ENCODE results near the gene ARHGAP18. TPM values are rescaled to one million over a fixed set of nuclear protein-coding genes. Genes with fewer than 3 reads are reported as not detected.

ARHGAP18 gene
- total RNA-seq, 4 donors from 2014 or later = 5.2 to 15.9 (median 7.4) TPM

DNA sequence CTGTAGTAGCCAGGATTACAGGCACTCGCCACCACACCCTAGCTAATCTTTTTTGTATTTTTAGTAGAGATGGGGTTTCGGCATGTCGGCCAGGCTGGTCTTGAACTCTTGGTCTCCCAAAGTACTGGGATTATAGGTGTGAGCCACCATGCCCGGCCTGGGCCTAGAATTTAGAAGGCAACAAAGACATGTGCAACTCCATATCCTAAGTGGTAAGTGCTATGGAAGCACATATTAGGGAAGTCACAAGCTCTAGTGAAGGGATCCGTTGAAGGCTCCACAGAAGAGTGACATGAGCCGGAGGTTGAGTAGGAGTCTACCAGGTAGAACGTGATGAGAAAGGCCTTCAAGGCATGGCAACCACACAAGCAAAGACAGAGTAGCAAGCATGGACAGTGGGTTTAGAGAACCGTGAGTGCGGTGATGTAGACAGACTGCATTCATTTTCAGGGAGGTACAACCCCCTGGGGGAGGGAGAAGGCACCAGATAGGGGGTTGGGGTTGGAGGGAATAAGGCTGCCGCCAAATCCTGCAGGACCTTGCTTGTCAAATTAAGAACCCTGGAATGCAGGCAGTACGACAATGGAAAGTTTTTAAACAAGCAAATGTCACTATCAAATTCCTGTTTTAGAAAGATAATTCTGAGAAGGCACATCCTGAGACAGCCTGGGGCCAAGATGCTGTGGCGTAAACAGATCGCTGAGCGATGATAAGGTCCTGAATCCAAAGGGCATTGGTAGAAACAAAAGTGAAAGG is 50.2 kb downstream of the ARHGAP18 start:
- TF ChIP-seq CTCF (IDR thresholded peaks at IDR 0.05) = no peak
- TF ChIP-seq POLR2A (IDR thresholded peaks at IDR 0.05; ENCODE audit: low read depth) = no peak
- TF ChIP-seq POLR2AphosphoS5 (IDR thresholded peaks at IDR 0.05) = no peak
- no peak for TF ChIP-seq EP300 (IDR thresholded peaks at IDR 0.05)
- intact Hi-C loops (cut with DNase I) = no loop called here
- Histone ChIP-seq H3K27ac (replicated peaks in 1 of 4) (peak overlapping the region in 3 of 4 donors; percentile 11 to 50 (median 46)), H3K9me3 (no peaks in the 10 kb centered on the region), H3K4me1 (peaks cover 0 to 12% (median 4%) of the 10 kb centered on the region in 4 donors), H3K4me3 (peak overlapping the region in 2 of 4 donors; percentile 13 to 24), H3K27me3 (no peaks in the 10 kb centered on the region), H3K36me3 (no peaks in the 10 kb centered on the region)
- no peak for DNase-seq (ENCODE audit: extremely low spot score)
- WGBS = 90% methylated on average over 14 of the region's 14 CpGs

DNA sequence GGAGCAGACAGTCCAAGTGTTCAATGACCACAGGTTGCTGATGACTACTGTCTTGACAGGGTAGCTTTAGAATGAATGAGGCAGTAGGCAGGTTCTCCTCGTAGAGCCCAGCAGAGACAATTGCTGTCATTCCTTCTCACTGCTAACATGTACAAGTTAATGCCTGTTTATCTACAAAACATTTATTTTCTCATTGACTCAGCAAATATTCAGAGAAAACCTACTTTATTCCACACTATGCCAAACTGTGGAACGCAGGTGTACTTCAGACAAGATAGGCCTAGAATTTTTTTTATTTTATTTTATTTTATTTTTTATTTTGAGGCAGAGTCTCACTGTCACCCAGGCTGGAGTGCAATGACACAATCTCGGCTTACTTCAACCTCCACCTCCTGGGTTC is 50.8 kb downstream of the ARHGAP18 start:
- Histone ChIP-seq H3K4me3 (no peak overlapping the region), H3K27me3 (no peaks in the 10 kb centered on the region), H3K27ac (replicated peaks in 1 of 4) (no peak overlapping the region), H3K36me3 (no peaks in the 10 kb centered on the region), H3K4me1 (peaks cover 0 to 12% (median 4%) of the 10 kb centered on the region in 4 donors), H3K9me3 (no peaks in the 10 kb centered on the region)
- 95% methylated on average over 3 of the region's 3 CpGs for WGBS
- DNase-seq (ENCODE audit: extremely low spot score) = no peak
- intact Hi-C loops (cut with DNase I) = no loop called here
- TF ChIP-seq EP300 (IDR thresholded peaks at IDR 0.05) = no peak
- no peak for TF ChIP-seq POLR2AphosphoS5 (IDR thresholded peaks at IDR 0.05)
- TF ChIP-seq POLR2A (IDR thresholded peaks at IDR 0.05; ENCODE audit: low read depth) = no peak
- TF ChIP-seq CTCF (IDR thresholded peaks at IDR 0.05) = no peak

DNA sequence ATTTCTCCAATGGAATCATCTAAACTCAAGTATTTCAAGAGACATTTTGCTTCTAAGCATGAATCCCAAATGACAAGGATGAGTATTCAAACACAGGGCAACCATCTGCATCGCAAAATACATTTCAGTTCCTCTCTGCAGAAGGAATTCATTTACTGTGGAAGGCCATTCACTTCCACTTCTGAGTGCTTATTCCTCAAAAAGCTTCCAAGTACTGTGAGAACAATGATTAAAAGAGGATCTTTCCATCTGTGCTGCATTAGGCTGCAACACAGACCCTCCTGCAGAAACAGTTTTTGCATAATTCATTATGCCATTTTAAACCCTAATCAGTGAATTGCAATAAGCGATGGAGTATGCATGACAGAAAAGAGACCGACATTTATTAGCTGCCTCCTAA is 52.5 kb downstream of the ARHGAP18 start:
- no peak for DNase-seq (ENCODE audit: extremely low spot score)
- Histone ChIP-seq H3K27ac (replicated peaks in 1 of 4) (no peak overlapping the region), H3K36me3 (no peaks in the 10 kb centered on the region), H3K4me3 (no peak overlapping the region), H3K4me1 (peaks cover 0 to 9% (median 4%) of the 10 kb centered on the region in 4 donors), H3K27me3 (no peaks in the 10 kb centered on the region), H3K9me3 (no peaks in the 10 kb centered on the region)
- TF ChIP-seq POLR2AphosphoS5 (IDR thresholded peaks at IDR 0.05) = no peak
- 95% methylated on average over 3 of the region's 3 CpGs for WGBS
- intact Hi-C loops (cut with DNase I) = no loop called here

DNA sequence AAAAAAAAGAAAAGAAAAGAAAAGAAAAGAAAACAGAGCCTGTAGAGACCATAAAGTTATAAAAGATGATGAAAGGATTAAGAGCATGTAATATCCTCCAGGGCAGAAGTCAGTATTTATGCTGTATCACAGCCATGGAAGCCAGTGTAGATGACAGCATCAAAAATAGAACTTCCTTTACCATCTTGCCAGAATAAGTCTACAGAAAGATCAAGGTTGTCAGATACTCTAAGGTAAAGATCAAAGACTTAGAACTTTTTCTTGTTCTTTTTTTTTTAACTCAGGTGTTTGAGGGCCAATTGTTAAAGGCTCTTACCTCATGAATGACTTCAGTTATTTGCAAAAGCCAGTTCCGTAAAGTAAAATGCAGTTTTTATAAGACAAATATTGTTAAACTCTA is 54.6 kb downstream of the ARHGAP18 start:
- DNase-seq (ENCODE audit: extremely low spot score) = no peak
- Histone ChIP-seq H3K4me3 (no peak overlapping the region), H3K9me3 (no peaks in the 10 kb centered on the region), H3K36me3 (no peaks in the 10 kb centered on the region), H3K27me3 (no peaks in the 10 kb centered on the region), H3K4me1 (peaks cover 0 to 3% (median 0%) of the 10 kb centered on the region in 4 donors), H3K27ac (replicated peaks in 1 of 4) (no peak overlapping the region)
- no peak for TF ChIP-seq CTCF (IDR thresholded peaks at IDR 0.05)
- no peak for TF ChIP-seq EP300 (IDR thresholded peaks at IDR 0.05)
- no peak for TF ChIP-seq POLR2AphosphoS5 (IDR thresholded peaks at IDR 0.05)
- TF ChIP-seq POLR2A (IDR thresholded peaks at IDR 0.05; ENCODE audit: low read depth) = no peak
- WGBS = 91% methylated on average over 1 of the region's 1 CpG
- intact Hi-C loops (cut with DNase I) = no loop called here

- DNase-seq (ENCODE audit: extremely low spot score) = no peak
- Histone ChIP-seq H3K27ac (replicated peaks in 1 of 4) (no peak overlapping the region), H3K36me3 (no peaks in the 10 kb centered on the region), H3K4me3 (no peak overlapping the region), H3K9me3 (no peaks in the 10 kb centered on the region), H3K4me1 (no peaks in the 10 kb centered on the region), H3K27me3 (no peaks in the 10 kb centered on the region)
- TF ChIP-seq POLR2A (IDR thresholded peaks at IDR 0.05; ENCODE audit: low read depth) (no peak), POLR2AphosphoS5 (IDR thresholded peaks at IDR 0.05) (no peak), CTCF (IDR thresholded peaks at IDR 0.05) (no peak), EP300 (IDR thresholded peaks at IDR 0.05) (no peak)
- intact Hi-C loops (cut with DNase I) = no loop called here
- WGBS = 81% methylated on average over 2 of the region's 2 CpGs
These were observed 56.2 kb downstream of the ARHGAP18 start for GRCh38 chr6:129653746-129654145.

Data from esophagus muscularis mucosa (tissue), 4 donors.